IPS-20b (cell line): ENCODE data around the gene SYVN1.

Experiments
- H3K27ac ChIP-seq: one replicate; pipeline ENCODE4 v1.5.1; 2013; ENCODE audit warnings: low read length
- H3K27me3 ChIP-seq: 2 replicates; pipeline ENCODE4 v1.6.1; 2013; ENCODE audit warnings: mild to moderate bottlenecking, low read length, inconsistent platforms; ENCODE audit not compliant: insufficient read depth
- H3K36me3 ChIP-seq: 2 replicates; pipeline ENCODE4 v1.6.1; 2013; ENCODE audit warnings: low read depth, mild to moderate bottlenecking, inconsistent platforms, low read length, moderate library complexity; ENCODE audit not compliant: insufficient read depth
- H3K4me1 ChIP-seq: 2 replicates; pipeline ENCODE4 v1.6.1; 2013; ENCODE audit warnings: mild to moderate bottlenecking, control low read depth, inconsistent platforms, low read length, moderate library complexity; ENCODE audit not compliant: insufficient read depth
- H3K4me3 ChIP-seq: 2 replicates; pipeline ENCODE4 v1.5.1; 2013; ENCODE audit warnings: mild to moderate bottlenecking, low read length, inconsistent platforms
- H3K9ac ChIP-seq: 2 replicates; pipeline ENCODE4 v1.6.1; 2013; ENCODE audit warnings: low read depth, mild to moderate bottlenecking, inconsistent platforms, low read length, moderate library complexity
- H3K9me3 ChIP-seq: 2 replicates; pipeline ENCODE4 v1.6.1; 2013; ENCODE audit warnings: mild to moderate bottlenecking, low read depth, low read length, inconsistent platforms; ENCODE audit not compliant: insufficient read depth

The SYVN1 gene

GRCh38 chr11:65085446-65085845, 48.9 kb downstream of the SYVN1 start:
- Histone ChIP-seq H3K9ac (0 out of 2 replicates have a peak overlapping the region, but pooled peaks have one; percentile 99), H3K36me3 (peaks cover 54% of the 10 kb centered on the region), H3K4me1 (peaks cover 10% of the 10 kb centered on the region), H3K4me3 (peak overlapping the region; percentile 97; the same call in 1 of the 2 replicates), H3K9me3 (no peaks in the 10 kb centered on the region), H3K27me3 (no peaks in the 10 kb centered on the region), H3K27ac (no peak overlapping the region)

DNA sequence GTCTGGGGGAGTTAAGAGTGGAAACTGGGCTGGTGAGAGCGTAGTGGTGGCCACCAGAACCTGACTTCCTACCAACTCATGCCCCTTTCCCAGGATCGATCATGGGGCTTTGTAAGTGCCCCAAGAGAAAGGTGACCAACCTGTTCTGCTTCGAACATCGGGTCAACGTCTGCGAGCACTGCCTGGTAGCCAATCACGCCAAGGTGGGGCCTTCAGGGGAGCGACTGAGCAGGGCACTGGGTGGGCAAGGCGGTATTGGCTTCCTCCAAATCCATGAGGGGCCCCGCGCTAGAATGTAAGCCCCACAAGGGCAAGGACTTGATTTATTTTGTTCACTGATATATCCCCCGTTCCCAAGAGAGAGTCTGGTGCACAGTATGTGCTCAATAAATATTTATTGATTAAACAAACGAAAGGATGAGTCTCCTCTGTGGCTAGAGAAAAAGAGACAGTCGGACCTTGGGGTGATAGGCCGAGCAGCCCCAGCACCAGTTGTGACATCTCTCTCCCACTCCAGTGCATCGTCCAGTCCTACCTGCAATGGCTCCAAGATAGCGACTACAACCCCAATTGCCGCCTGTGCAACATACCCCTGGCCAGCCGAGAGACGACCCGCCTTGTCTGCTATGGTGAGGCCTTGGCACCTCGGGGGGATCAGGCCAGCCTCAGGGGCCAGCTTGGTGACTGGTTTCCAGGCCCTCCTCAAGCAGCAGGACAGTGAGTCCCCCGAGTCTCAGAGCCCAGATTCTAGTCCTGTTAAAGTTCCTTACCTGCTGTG, 49.5 kb downstream of the SYVN1 start:
- H3K4me1 ChIP-seq = peaks cover 10% of the 10 kb centered on the region
- H3K9me3 ChIP-seq = no peaks in the 10 kb centered on the region
- H3K27me3 ChIP-seq = no peaks in the 10 kb centered on the region
- peak overlapping the region; percentile 99 for H3K9ac ChIP-seq
- H3K36me3 ChIP-seq = peaks cover 59% of the 10 kb centered on the region
- H3K4me3 ChIP-seq = peak overlapping the region; percentile 97
- H3K27ac ChIP-seq = peak overlapping the region; percentile 86

GRCh38 chr11:65083834-65084597, 50.3 kb downstream of the SYVN1 start, which contains the start of the genes CDCA5 and ZFPL1:
TSS of gene CDCA5 (minus strand) at chr11:65084040. CDS start at chr11:65083978, 62 bp downstream.
TSS of gene ZFPL1 (plus strand) at chr11:65084222. CDS start at chr11:65084699, 477 bp downstream.
- Histone ChIP-seq H3K9me3 (no peaks in the 10 kb centered on the region), H3K4me1 (peaks cover 10% of the 10 kb centered on the region), H3K9ac (peak within 1 kb of the TSS; percentile 99), H3K27me3 (no peaks in the 10 kb centered on the region), H3K36me3 (peaks cover 64% of the 10 kb centered on the region), H3K4me3 (peak within 1 kb of the TSS; percentile 97), H3K27ac (peak within 1 kb of the TSS; percentile 86)

GRCh38 chr11:65083134-65083833, 51.0 kb downstream of the SYVN1 start:
- Histone ChIP-seq H3K9ac (peak overlapping the region; percentile 99), H3K9me3 (no peaks in the 10 kb centered on the region), H3K36me3 (peaks cover 67% of the 10 kb centered on the region), H3K27me3 (no peaks in the 10 kb centered on the region), H3K27ac (peak overlapping the region; percentile 75), H3K4me1 (peaks cover 10% of the 10 kb centered on the region), H3K4me3 (peak overlapping the region; percentile 97)

DNA sequence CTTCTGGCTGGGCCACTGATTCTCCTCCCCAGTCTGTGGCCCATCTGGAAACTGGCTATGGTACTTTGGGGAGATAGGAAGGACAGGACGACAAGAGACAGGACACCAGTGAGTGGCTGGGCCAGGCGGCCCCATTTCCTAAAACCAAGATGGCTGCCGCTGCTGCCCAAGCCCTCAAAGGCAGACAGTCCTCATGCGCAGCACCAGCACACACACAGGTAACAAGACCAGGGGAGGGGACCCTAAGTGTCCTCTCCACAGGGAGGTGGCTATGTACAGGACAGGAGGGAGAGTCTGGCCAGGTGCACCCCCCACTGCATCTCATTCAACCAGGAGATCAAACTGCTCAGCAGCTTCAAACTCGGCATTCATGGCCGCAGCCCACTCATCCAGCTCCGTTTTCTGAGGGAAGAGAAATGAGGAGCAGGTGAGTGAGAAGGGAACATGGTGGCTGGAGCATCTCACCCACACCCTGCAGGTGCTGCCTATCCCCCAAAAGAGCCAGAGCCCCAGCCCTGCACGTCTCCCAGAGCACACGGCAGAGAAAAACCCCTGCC, 55.5 kb downstream of the SYVN1 start:
- peaks cover 6% of the 10 kb centered on the region for H3K4me1 ChIP-seq
- peaks cover 71% of the 10 kb centered on the region for H3K36me3 ChIP-seq
- no peak overlapping the region for H3K4me3 ChIP-seq
- H3K27me3 ChIP-seq = no peaks in the 10 kb centered on the region
- H3K9ac ChIP-seq = no peak overlapping the region
- no peak overlapping the region for H3K27ac ChIP-seq
- H3K9me3 ChIP-seq = no peaks in the 10 kb centered on the region

DNA sequence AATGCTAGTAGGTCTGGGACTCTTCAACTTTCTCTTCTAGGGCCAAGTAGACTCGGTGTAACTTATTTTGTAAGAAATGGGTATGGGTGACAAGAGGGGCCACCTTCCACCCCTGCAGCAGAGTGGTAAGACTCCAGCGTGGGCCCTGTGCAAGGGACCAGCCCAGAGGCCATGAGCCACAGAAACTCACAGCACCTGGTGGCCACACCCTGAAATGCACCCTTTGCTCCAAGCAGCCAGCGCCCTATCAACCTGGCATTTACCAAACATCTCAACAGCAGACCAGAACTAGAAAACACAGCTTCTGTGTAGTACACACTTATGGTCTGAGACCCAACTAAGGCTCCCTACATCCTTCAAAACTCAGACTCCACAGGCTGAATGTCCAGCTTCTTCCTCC, 56.2 kb downstream of the SYVN1 start:
- peaks cover 71% of the 10 kb centered on the region for H3K36me3 ChIP-seq

GRCh38 chr11:65077451-65077850, 56.9 kb downstream of the SYVN1 start:
- peaks cover 66% of the 10 kb centered on the region for H3K36me3 ChIP-seq

More for the DNA sequence above, 56.2 kb downstream of the SYVN1 start:
- H3K4me1 ChIP-seq = peaks cover 6% of the 10 kb centered on the region
- no peak overlapping the region for H3K9ac ChIP-seq
- H3K27ac ChIP-seq = no peak overlapping the region
- no peak overlapping the region for H3K4me3 ChIP-seq
- H3K9me3 ChIP-seq = no peaks in the 10 kb centered on the region
- H3K27me3 ChIP-seq = no peaks in the 10 kb centered on the region

More at GRCh38 chr11:65077451-65077850, 56.9 kb downstream of the SYVN1 start:
- Histone ChIP-seq H3K27me3 (no peaks in the 10 kb centered on the region), H3K4me1 (no peaks in the 10 kb centered on the region), H3K9ac (no peak overlapping the region), H3K27ac (no peak overlapping the region), H3K9me3 (no peaks in the 10 kb centered on the region), H3K4me3 (no peak overlapping the region)
